PC-9 (cell line): Measurements from ENCODE around the gene LOXL4. TPM values are rescaled to one million over a fixed set of nuclear protein-coding genes. Genes with fewer than 3 reads are reported as not detected.

Source experiments
- BruUV-seq: library from RNA; stranded (reverse); fragments of 400-500 nt; replicated peaks from 2 replicates; lab custom pipeline; 2021; lab: Mats Ljungman, UMichigan
- CTCF ChIA-PET: fragments of 300-600 bp; sonication (Branson Sonifier 250); formaldehyde crosslinking; loops from one replicate; lab custom pipeline; 2022; ENCODE audit warnings: antibody characterized with exemption; lab: Charles Lee
- POLR2A ChIA-PET: fragments of 300-600 bp; sonication (Branson Sonifier 250); formaldehyde crosslinking; loops from one replicate; lab custom pipeline; 2022; ENCODE audit warnings: antibody characterized with exemption; ENCODE audit not compliant: unreplicated experiment; lab: Charles Lee
- DNase-seq, 2 experiments: peaks; one replicate each; pipeline versions ENCODE4 v3.0.0 to v3.0.0-alpha.2; 2015 to 2022; ENCODE audit warnings: mixed read lengths in 1 of 2
- H2AFZ ChIP-seq: fragments of 200-600 bp; sonication (generic); 2 replicates; pipeline ENCODE4 v1.8.1; 2017; ENCODE audit warnings: antibody characterized with exemption
- H3F3A ChIP-seq: fragments of 200-600 bp; sonication (generic); 2 replicates; pipeline ENCODE4 v1.8.1; 2017; ENCODE audit warnings: antibody characterized with exemption, mild to moderate bottlenecking, low read depth; ENCODE audit not compliant: insufficient read depth
- H3K27ac ChIP-seq: fragments of 200-600 bp; sonication (generic); 2 replicates; pipeline ENCODE4 v1.6.1; 2016; ENCODE audit warnings: mixed run types
- H3K27me3 ChIP-seq: fragments of 200-600 bp; sonication (generic); 2 replicates; pipeline ENCODE4 v1.6.1; 2016; ENCODE audit warnings: low read depth, mixed run types; ENCODE audit not compliant: insufficient read depth
- H3K36me3 ChIP-seq: fragments of 200-600 bp; sonication (generic); 2 replicates; pipeline ENCODE4 v1.6.1; 2016; ENCODE audit warnings: low read depth, mixed run types
- H3K4me1 ChIP-seq: fragments of 200-600 bp; sonication (generic); replicated peaks from 2 replicates; pipeline ENCODE4 v1.6.1; 2016; ENCODE audit warnings: mixed run types; ENCODE audit not compliant: insufficient read depth
- H3K4me2 ChIP-seq: fragments of 200-600 bp; sonication (generic); 2 replicates; pipeline ENCODE4 v1.6.1; 2017; ENCODE audit warnings: mixed run types
- H3K4me3 ChIP-seq: fragments of 200-600 bp; sonication (generic); 2 replicates; pipeline ENCODE4 v1.6.1; 2016; ENCODE audit warnings: mixed run types
- H3K79me2 ChIP-seq: fragments of 200-600 bp; sonication (generic); 2 replicates; pipeline ENCODE4 v1.6.1; 2017; ENCODE audit warnings: low read depth, mixed run types
- H3K9me2 ChIP-seq: fragments of 200-600 bp; sonication (generic); 2 replicates; pipeline ENCODE4 v1.8.1; 2017; ENCODE audit warnings: mild to moderate bottlenecking; ENCODE audit not compliant: insufficient read depth
- H3K9me3 ChIP-seq: fragments of 200-600 bp; sonication (generic); 2 replicates; pipeline ENCODE4 v1.8.1; 2016; ENCODE audit warnings: low read depth; ENCODE audit not compliant: insufficient read depth
- H4K20me1 ChIP-seq: fragments of 200-600 bp; sonication (generic); 2 replicates; pipeline ENCODE4 v1.8.1; 2017; ENCODE audit not compliant: insufficient read depth
- CTCF ChIP-seq: fragments of 200-600 bp; sonication (generic); conservative IDR thresholded peaks from 2 replicates; pipeline ENCODE4 v1.6.1; 2017; ENCODE audit warnings: mixed run types, antibody characterized with exemption, mild to moderate bottlenecking, moderate library complexity
- EZH2 ChIP-seq: fragments of 200-600 bp; sonication (generic); IDR thresholded peaks from 2 replicates; pipeline ENCODE4 v1.8.0; 2017; ENCODE audit warnings: antibody characterized with exemption, low read depth
- intact Hi-C: fragments of 100-400 bp; cut with micrococcal nuclease; formaldehyde crosslinking; loops from one replicate; pipeline ENCODE4 v1.10.0; 2022; ENCODE audit not compliant: unreplicated experiment
- total RNA-seq: library from RNA; stranded (reverse); gene quantifications from 2 replicates; pipeline ENCODE4 v1.2.3, GENCODE V29; 2021

LOXL4 gene
- total RNA-seq, 1 experiment from 2014 or later = 3.5 TPM

- no peak for TF ChIP-seq EZH2
- no peak for TF ChIP-seq CTCF
- no peaks in the 10 kb centered on the region for H3K79me2 ChIP-seq
- no peaks in the 10 kb centered on the region for H4K20me1 ChIP-seq
- no peak overlapping the region for H3K4me2 ChIP-seq
- no peaks in the 10 kb centered on the region for H3K4me1 ChIP-seq
- H3K4me3 ChIP-seq = no peak overlapping the region
- no peak overlapping the region for H3K27ac ChIP-seq
- no peak overlapping the region for H2AFZ ChIP-seq
- ChIA-PET POLR2A (interaction anchor here (0.7 kb wide), 1 partner anchor 44 kb away, joined by 7 read pairs; no protein-coding TSS in a partner anchor), CTCF (no interaction called here)
- H3K36me3 ChIP-seq = no peaks in the 10 kb centered on the region
- intact Hi-C loops = no loop called here
- BruUV-seq = no TSS peak
- no peaks in the 10 kb centered on the region for H3K9me2 ChIP-seq
- DNase-seq = no peak
- H3K9me3 ChIP-seq = no peaks in the 10 kb centered on the region
- H3K27me3 ChIP-seq = no peaks in the 10 kb centered on the region
- no peaks in the 10 kb centered on the region for H3F3A ChIP-seq
Measured at GRCh38 chr10:98201760-98202159, 66.2 kb downstream of the LOXL4 start.

Other genes with a start within 250 kb of the LOXL4 start
- gene CRTAC1, start 237.6 kb downstream of the LOXL4 start, total RNA-seq = not detected in 2 replicates
- gene R3HCC1L, start 133.5 kb downstream of the LOXL4 start, total RNA-seq = 6.5 and 7.0 TPM in 2 replicates
- 28.0 and 28.2 TPM in 2 replicates for gene PYROXD2, start 147.0 kb upstream of the LOXL4 start, total RNA-seq
- gene HPS1, start 178.7 kb upstream of the LOXL4 start, total RNA-seq = 43.2 and 47.0 TPM in 2 replicates